ENCODE measurements around the gene ST6GALNAC4. TPM values are rescaled to one million over a fixed set of nuclear protein-coding genes. Genes with fewer than 3 reads are reported as not detected.

The ST6GALNAC4 gene
- total RNA-seq, 1 experiment from 2014 or later, result 15.4 TPM

DNA sequence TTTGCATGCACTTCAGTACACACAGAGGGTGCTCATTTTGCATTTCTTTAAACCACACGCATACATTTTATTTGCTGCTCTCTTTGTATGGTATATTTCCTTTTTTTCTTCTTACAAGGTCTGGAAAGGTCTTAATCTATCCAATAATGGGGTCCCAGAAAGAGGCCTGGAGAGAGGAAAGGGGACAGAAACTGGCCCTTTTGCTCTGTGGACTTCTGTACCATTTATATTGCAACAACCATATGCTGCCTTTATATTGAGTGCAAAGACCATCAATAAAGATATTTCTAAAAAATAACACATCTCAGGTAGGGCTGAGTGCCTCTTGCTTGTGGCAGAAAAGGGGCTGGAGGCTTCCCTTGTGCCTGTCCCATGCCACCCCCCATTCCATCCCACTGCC is 36.3 kb upstream of the ST6GALNAC4 start:
- Histone ChIP-seq H2AFZ (ENCODE audit: low read length) (no peak overlapping the region), H3K23ac (ENCODE audit: insufficient read length, low read depth, low read length) (no peak overlapping the region), H2BK15ac (ENCODE audit: low read depth, low read length) (no peak overlapping the region), H3K14ac (ENCODE audit: insufficient read depth, low read length) (no peak overlapping the region), H2BK20ac (ENCODE audit: low read depth, low read length, poor library complexity, severe bottlenecking) (no peak overlapping the region), H4K8ac (replicated peaks; ENCODE audit: insufficient read length, low read depth, low read length) (no peak overlapping the region), H3K18ac (ENCODE audit: insufficient read length, low read depth, low read length) (no peak overlapping the region), H4K20me1 (ENCODE audit: control insufficient read depth, insufficient read depth, insufficient read length) (peaks cover 3% of the 10 kb centered on the region), H3K56ac (ENCODE audit: insufficient read length, low read depth, low read length) (no peak overlapping the region), H2BK12ac (ENCODE audit: insufficient read length, low read depth, low read length) (no peak overlapping the region), H4K91ac (ENCODE audit: insufficient read length, low read depth, low read length) (no peak overlapping the region), H2AK5ac (ENCODE audit: insufficient read length, low read length) (no peak overlapping the region), H4K5ac (ENCODE audit: insufficient read length, low read depth, low read length) (no peak overlapping the region), H3K4me1 (ENCODE audit: insufficient read depth, low read length) (peaks cover 3% of the 10 kb centered on the region; the same call in 1 of the 2 replicates), H3K4me2 (ENCODE audit: insufficient read depth, insufficient read length, low read length) (no peak overlapping the region), H3T11ph (ENCODE audit: low read length) (no peak overlapping the region), H3K9me3 (ENCODE audit: control insufficient read depth, low read depth, low read length) (no peaks in the 10 kb centered on the region), H3K27me3 (ENCODE audit: insufficient read depth, low read length) (no peaks in the 10 kb centered on the region), H3K27ac (ENCODE audit: insufficient read length, low read depth, low read length) (no peak overlapping the region), H3K4ac (ENCODE audit: low read depth, low read length) (no peak overlapping the region), H2BK120ac (ENCODE audit: low read depth, low read length, poor library complexity, severe bottlenecking) (no peak overlapping the region), H3K79me2 (ENCODE audit: insufficient read depth, low read length) (peaks cover 5% of the 10 kb centered on the region; the same call in 1 of the 2 replicates), H3K79me1 (ENCODE audit: insufficient read depth, low read depth, low read length, poor library complexity, severe bottlenecking) (peaks cover 3% of the 10 kb centered on the region), H3K23me2 (ENCODE audit: insufficient read length, low read depth, low read length, poor library complexity, severe bottlenecking) (no peaks in the 10 kb centered on the region), H3K9ac (ENCODE audit: extremely low read depth, insufficient read length, low read length) (no peak overlapping the region), H2BK5ac (ENCODE audit: insufficient read length, low read length) (no peak overlapping the region)
- H3K27ac Mint-ChIP-seq, result peak overlapping the region in 2 of 3 experiments; percentile 40 to 44; a peak in 3 of 7 replicates
- no peak overlapping the region for H3K4me3 Mint-ChIP-seq
- H3K9me3 Mint-ChIP-seq, result no peaks in the 10 kb centered on the region
- no CpG with 5 or more reads among the region's 1 CpG for WGBS (ENCODE audit: extremely low coverage, insufficient read length, low lambda C conversion rate)
- no peak for DNase-seq
- H3K36me3 Mint-ChIP-seq (ENCODE audit: insufficient read depth in 1 of 3, low read depth in 3 of 3), result peaks cover 4 to 16% (median 10%) of the 10 kb centered on the region in 3 experiments
- no peak for TF ChIP-seq CTCF (conservative IDR thresholded peaks at IDR 0.05)
- peaks cover 10 to 17% of the 10 kb centered on the region in 2 experiments for H3K4me1 Mint-ChIP-seq
- H3K27me3 Mint-ChIP-seq (ENCODE audit: low read depth), result no peaks in the 10 kb centered on the region

All from H9 (cell line).